GM21723 (cell line): ENCODE measurements around the gene CIDEB.
"Not testable (repeated sequence)": the region's sequence is repeated elsewhere in the genome, so short reads cannot be mapped to it uniquely, and the experiment has no call there.

Source experiments
- ATAC-seq: cut with Tn5 transposase; IDR thresholded peaks from one replicate; pipeline ENCODE4 v1.9.1; 2021; ENCODE audit warnings: mild to moderate bottlenecking, moderate library complexity; ENCODE audit not compliant: unreplicated experiment

The CIDEB gene

GRCh38 chr14:24332268-24332993 is 24.7 kb upstream of the CIDEB start:
- ATAC-seq: peak; percentile 80

GRCh38 chr14:24331731-24332267 is 24.0 kb upstream of the CIDEB start:
- no peak for ATAC-seq

GRCh38 chr14:24330973-24331674 is 23.3 kb upstream of the CIDEB start:
- ATAC-seq: no peak

- ATAC-seq: no peak
These were observed 22.0 kb upstream of the CIDEB start for GRCh38 chr14:24329736-24330135.

- no peak for ATAC-seq
These were observed 21.4 kb upstream of the CIDEB start for GRCh38 chr14:24329073-24329663.

- not testable (repeated sequence) for ATAC-seq
These were observed 20.1 kb upstream of the CIDEB start for GRCh38 chr14:24327914-24328313.

GRCh38 chr14:24327303-24327702 is 19.5 kb upstream of the CIDEB start:
- ATAC-seq: no peak

- no peak for ATAC-seq
These were observed 18.2 kb upstream of the CIDEB start for GRCh38 chr14:24325963-24326362.

GRCh38 chr14:24325041-24325530 is 17.3 kb upstream of the CIDEB start:
- no peak for ATAC-seq

- no peak for ATAC-seq
These were observed 16.2 kb upstream of the CIDEB start for GRCh38 chr14:24324024-24324423.

GRCh38 chr14:24323341-24323740 is 15.6 kb upstream of the CIDEB start:
- ATAC-seq: no peak

- no peak for ATAC-seq
These were observed 14.9 kb upstream of the CIDEB start for GRCh38 chr14:24322672-24323071.

GRCh38 chr14:24321212-24321975 is 13.6 kb upstream of the CIDEB start:
- no peak for ATAC-seq

GRCh38 chr14:24317141-24317928 is 9.6 kb upstream of the CIDEB start:
- no peak for ATAC-seq

- no peak for ATAC-seq
These were observed 8.8 kb upstream of the CIDEB start for GRCh38 chr14:24316597-24316950.

GRCh38 chr14:24315807-24316596 is 8.2 kb upstream of the CIDEB start:
- no peak for ATAC-seq

- no peak for ATAC-seq
These were observed 7.5 kb upstream of the CIDEB start for GRCh38 chr14:24315243-24315806.

- ATAC-seq: no peak
These were observed 6.8 kb upstream of the CIDEB start for GRCh38 chr14:24314377-24315193.
